GM18867 (cell line): ENCODE results near the gene RNU6-8.
A peak's percentile ranks its signal among the peaks of the same experiment; 100 is the strongest.

ENCODE experiments used
- ATAC-seq: cut with Tn5 transposase; IDR thresholded peaks from one replicate; pipeline ENCODE4 v1.9.1; 2021; ENCODE audit warnings: mild to moderate bottlenecking, moderate library complexity; ENCODE audit not compliant: unreplicated experiment

The RNU6-8 gene

DNA sequence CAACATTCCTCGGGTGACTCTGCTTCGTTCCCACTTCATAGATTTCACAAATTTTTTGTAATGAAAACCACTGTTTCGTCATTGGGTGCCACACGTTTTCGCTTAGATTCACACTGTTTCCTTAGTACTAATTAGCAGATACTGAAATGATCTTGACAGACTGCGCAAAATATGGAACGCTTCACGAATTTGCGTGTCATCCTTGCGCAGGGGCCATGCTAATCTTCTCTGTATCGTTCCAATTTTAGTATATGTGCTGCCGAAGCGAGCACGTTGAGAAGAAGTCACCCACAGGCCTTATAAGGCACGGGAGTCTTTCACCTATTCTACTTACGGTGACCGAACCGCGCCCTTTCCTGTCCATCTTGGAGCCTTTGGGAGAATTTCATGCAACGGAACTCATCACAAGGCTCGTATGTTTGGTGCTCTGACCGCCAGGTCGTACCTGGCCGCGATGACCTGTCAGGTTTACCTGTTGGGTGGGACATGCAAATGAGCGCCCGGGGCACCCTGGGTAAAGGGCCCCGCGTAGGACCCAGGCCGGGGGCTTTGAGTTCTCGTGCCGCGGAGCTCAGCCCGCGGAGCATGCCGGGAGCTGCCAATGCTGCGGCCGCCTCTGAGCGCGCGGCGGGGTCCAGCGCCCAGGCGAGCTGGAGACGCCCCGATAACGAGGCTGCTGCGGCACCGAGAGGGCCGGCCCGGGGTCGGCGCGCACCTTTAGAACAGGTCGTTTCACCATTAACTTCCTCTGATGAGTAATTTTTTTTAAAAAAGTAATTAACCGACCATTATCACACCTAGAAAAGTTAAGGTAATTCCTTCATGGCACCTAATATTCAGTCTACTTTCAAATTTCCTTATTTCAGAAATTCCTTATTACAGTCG lies at the start of gene RNU6-8:
TSS of gene RNU6-8 (minus strand) at position 272 of the 885 bp plus-strand sequence.
- ATAC-seq = peak; percentile 68

DNA sequence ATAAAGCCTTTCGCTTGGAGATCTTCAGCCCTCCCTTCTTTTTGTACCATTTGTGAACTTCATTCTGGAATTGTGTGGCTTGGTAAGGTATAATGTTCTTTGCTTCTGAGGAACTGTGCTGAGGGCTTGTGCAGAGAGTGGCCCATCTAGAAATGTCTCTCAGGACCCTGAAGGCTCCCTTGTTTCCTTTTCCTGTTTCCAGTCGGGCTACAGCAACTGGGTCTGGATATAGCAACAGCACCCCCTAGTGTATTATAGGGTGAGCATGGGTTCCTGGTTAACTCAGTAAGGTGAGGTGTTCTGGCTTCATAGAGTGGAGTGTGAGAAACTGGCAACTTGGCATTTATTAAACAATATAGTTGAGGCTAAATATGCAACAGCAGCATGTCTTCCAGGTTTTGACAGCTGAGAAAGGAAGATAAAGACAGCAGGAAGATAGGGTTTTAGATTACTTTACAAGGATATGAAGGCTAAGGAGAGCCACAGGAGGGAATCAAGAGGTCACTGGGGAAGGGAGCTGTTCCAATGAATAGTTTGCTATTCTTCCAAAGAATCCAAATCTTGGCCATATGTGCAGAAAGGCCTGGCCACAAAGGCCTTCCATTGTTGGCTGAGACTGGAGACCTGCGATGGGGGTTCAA lies 49.1 kb upstream of the RNU6-8 start:
- ATAC-seq = peak; percentile 80

DNA sequence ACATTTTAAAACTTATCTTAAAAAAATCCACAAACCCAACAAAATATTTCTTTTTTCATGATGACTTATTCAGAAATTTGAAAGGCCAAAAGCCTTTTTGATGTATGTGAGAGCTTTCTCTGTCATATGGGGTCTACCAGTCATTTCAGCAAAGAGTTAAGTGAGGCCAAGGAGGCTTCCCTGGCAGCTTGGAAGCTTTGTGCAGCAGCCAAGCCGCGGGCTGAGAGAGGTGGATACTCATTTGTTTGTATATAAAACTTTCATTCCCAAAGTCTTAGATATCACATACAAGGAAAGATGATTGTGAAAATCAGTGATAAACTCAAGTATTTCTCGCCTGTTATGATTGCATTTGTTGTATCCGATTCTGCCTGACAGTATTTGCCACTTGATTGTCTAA lies 48.5 kb upstream of the RNU6-8 start:
- ATAC-seq = no peak

DNA sequence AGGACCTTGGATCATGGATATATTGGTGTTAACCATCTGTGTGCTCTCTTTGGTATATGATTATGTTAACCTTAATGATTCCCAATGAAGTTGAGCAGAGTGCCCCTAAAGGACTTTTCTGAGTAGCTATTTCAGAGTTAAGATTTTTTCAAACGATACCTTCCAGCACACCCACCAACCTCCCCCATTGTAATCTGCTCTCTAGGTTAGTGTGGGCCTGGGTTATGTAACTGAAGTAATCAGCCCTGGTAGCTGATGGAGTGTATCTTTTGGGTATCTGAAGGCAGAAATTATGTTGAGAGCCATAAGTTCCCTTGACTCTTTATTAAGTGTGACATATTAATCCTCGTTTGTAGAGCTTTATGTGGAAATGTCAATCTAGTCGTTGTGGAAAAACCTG lies 47.6 kb upstream of the RNU6-8 start:
- ATAC-seq = no peak

DNA sequence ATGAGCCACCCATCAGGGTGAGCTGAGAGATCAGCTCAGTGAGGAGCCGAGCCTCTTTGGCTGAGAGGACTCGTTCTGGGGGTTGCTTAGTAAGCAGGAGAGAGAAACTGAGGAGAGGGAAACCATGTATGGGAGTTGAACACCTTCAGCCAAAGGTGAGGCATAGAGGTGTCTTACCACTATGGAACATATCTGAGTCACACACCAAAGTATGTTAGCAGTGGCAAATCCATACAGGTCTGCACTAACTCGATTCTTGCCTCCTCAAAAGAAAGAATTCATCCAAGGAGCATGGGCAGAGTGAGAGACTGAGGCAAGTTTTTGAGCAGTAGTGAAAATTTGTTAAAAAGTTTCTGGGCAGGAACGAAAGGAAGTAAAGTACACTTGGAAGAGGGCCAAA lies 46.7 kb upstream of the RNU6-8 start:
- ATAC-seq = no peak

DNA sequence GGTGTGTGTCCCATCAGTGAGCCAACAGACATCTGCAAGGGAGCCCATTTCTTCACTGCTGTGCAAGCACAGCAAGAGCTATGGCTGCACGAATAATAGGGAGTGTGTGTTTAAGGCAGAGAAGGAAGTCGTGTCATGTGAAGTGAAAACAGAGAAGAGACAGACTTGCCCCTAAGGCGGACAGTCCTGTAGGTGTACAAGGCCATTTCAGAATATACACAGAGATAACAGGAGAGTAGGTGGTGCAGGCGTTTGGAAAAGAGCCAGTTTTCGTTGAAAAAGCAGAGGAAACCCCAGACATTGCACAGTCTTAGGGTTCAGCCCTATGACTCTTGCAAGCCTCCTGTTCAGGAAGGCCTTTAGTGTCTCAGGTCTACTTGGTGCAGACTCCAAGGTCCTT lies 46.3 kb upstream of the RNU6-8 start:
- ATAC-seq = no peak

DNA sequence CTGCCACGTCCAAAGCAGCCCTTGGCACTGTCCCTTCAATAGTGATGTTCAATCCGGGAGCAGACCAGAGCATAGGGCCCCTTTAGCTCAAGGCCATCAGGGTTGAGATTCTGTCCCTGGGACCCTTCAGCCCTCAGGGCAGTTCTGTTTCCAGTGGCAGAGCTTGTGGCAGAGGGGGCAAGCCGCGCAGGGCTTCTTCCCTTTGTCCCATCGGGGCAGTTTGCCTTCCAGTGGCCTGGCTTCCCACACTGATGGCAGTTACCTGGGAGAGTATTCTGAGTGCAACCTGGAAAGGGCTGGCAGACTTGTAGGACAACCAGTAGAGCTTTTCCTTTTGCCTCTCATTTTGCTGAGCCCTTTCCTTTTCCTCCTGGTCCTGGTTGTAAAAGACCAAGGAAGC lies 43.7 kb upstream of the RNU6-8 start:
- no peak for ATAC-seq

DNA sequence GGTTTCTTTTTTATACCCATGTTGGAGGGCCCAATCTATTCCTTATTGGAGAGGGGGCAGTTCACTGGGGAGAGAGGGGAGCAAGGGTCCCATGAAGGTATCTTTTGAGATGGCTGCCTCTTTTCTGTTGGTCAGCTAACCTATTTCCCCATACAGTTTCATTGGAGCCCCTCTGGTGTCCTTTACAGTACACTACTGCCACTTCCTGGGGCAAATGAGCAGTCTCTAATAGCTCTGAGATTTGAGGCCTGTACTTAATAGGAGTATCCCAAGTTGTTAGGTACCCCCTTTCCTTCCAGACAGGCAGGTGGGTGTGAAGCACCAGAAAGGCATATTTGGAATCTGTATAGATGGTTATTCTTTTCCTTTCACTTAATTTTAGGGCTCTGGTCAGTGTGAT lies 41.3 kb upstream of the RNU6-8 start:
- ATAC-seq = no peak

DNA sequence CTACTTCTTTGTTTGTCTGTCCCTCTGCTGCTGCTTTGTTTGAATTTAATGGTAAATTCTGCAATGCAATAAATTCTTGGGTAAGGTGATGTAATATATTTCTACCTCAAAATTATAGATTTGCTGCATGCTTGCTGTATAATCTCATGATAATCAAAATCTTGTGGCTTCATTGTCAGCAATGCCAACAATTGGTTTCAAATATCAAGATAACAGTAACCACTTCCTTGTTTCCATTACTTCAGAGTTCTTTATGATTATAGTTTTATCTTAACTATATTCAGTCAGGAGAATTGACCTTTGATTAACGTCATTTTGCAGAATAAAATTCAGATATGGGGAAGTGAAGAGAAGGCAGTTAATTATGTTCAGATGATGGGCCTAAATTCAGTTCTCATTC lies 30.2 kb upstream of the RNU6-8 start:
- no peak for ATAC-seq

DNA sequence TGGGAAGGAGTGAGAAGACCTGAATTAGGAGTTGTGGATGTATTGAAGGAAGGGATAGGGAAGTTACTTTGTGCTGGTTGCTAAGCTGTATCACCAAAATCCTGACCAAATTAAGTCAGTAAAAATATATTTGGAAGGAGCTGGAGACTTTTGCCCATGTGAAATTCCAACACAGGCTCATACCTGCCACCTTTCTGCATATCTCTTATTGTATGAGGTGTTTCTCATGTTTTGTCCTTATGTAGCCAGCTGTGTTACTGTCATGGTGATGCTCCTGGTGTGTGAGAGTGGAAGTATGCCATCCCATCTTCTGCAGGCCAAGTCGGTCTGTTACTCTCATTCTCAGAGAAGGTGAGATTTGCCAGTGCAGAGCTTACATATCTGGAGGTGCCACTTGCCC lies 29.4 kb upstream of the RNU6-8 start:
- ATAC-seq = no peak

DNA sequence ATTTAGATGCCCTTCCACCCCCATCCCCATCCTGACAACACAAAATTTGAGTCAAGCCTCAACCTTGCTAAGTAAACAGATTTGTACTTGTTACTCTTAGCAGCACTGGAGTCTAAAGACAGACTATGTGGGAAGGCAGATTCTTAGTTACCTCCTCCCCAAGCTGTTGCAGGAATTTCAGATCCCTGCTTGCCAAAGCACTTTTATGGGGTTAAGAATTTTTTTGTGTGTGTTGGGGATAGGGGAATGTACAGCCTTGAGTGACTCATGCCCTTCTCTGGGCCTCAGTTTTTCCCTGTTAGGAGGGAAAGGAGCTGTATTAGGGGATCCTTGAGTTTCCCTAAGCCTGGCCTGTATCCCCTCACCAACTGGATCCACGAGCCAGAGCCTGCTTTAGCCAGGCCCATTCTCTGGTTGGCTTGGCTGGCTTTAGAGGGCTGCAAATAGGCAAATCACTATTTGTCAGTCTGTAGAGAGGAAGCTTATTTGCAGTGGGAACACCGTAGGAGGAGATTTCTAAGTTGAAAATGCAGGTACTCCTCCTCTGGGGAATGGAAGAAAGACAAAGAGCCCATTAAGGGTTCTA lies 27.7 kb upstream of the RNU6-8 start:
- no peak for ATAC-seq

DNA sequence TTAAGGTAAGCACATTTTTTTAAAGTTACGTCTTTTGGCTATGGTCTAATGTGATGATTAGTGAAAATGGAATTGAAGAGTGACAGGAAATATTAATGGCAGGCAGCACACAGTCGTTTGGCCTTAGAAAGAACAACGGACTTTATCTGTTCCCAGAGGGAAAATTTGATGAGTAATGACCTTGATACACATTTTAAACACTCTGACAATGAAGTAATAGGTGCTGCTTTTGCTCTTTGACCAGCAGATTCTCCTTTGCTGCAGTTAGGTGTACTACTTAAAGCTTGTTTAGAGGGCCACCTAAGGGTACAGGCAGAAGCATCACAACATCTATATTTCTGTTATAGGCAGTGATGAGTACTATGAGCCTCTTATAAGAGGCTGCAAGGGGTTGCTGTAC lies 27.1 kb upstream of the RNU6-8 start:
- ATAC-seq = no peak

DNA sequence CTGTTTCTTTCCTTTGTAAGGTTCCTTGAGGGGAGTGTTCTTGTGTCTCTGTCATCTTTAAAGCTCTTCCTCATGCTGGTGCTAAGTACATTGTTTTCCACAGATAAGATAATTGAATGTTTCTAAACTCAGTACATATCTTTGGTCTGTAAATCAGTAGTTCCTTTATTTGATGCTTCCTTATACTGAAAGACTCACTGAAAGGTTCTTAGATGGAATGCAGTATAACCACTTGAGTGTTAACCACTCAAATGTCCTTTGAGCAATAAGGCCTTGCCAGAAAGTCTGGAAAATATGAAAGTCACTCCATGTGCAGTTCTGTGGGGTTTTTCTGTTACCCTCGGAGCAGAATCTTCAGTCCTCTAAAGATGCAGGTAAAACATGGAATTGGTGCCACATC lies 23.0 kb upstream of the RNU6-8 start:
- ATAC-seq = no peak

DNA sequence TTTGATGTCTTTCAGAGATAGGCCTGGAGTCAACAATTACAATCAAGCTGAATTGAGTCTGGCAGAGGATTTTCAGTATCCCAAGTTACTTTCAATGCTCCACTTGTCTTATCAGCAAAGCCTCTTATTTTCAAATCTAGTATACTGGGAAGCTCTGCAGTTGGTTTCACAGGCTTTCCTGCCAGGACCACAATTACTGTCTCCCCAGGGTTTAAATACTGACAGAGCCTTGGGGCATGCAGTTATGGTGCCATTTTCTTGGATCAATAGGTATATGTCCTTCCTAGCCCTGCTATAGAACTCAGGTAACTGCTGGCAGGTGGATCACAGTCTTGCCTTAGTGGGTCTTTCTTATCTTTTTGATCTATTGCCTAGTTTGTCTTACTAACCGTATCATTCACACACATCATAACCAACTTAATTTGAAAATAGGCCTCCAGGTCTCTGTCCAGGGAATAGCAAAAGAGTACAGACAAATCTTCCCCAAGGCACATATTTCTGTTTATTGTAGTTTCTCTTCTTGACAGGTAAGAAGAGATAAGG lies 22.4 kb upstream of the RNU6-8 start:
- ATAC-seq = no peak

DNA sequence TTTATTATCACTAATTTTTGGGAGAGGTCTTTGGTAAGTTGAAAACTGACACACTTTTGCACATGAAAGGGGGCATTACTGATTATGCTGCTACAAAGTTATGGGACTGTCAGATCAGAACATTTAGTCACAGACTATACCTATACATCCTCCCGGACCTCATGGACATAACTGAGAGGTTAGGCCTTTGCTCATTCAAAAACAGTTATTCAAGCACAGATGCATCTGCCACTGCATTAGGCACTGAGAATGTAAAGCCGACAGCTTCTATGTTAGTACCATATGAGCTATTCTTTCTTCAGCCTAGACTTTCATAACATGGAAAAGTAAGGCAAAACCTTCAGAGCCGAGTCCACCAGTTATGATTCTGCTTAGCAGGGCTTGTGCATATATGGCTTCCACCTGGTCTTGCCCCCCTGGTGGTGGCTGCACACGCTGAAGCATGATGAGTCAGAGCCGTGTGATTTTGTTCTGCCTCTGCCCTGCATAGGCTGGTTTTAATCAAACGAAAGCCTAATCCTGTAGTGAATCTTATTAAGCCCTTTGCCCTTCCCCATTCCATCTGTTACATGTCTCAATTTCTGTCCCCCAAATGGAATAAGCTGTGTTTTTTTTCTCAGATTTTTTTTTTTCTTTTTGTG lies 21.8 kb upstream of the RNU6-8 start:
- ATAC-seq = peak; percentile 77

DNA sequence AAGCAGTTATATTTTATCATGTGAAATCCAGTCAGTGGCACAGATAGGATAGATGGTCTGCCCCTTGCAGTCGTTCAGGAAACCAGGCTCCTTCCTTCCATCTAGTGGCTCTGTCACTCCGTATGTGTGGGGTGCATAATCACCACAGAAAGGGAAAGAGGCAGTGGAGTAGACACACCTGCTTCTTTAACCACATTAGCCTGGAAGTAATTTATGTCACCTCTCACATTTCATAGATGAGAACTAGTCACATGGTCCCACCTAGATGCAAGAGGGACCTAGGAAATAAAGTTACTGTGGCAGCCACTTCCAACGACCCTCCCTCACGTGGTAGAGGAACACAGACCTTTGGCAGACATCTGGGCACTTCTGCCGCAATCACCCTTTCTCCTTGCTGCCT lies 14.2 kb upstream of the RNU6-8 start:
- ATAC-seq = peak; percentile 78

DNA sequence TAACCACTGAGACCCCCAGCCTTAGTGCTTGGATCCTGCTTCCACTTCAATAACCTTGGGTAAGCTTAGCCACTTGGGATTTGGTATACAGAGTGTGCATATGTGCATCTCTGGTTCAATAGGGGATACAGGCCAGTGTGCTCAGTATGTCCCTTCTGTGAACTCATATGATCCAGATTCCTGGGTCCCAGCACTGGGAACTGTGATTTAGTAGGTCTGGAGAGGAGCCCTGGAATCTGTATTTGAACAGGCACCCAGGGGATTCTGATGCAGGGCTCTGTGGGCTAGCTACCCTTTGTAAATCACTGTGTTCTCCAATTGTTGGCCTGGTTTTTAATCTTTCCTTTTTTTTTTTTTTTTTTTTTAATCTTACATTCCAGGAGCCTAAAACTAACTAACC lies 9.8 kb upstream of the RNU6-8 start:
- ATAC-seq = no peak

DNA sequence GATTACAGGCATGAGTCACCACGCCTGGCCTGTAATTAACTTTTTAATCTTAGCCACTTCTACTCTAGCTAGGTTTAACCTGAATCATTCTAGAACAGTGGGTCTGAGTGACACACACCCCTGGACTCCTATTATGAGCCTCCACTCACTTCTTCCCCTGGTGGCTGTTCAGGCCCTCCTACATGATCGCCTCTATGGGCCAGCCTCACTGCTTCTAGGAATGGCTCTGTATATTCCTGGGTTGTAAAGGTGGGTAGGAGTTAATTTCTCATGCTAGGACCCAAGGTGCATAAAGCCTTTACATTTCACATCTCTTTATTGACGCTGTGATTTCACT lies 8.0 kb upstream of the RNU6-8 start:
- ATAC-seq = no peak

DNA sequence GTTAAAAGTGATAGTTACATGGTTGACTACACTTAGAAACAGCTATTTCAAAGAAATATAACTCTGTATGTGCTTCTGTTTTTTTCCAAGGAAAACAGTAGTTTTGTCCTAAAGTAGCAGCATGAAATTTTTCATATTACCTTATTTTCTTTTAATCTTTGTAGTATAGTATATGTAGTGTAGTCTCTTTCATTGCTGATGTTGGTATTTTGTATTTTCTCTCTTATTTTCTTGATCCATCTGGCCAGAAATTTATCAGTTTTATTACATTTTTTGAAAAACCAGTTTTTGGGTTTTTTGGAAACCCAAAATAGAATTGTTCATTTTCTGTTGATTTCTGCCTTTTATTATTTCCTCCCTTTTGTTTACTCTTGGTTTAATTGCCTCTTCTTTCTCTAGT lies 6.4 kb upstream of the RNU6-8 start:
- ATAC-seq = no peak

DNA sequence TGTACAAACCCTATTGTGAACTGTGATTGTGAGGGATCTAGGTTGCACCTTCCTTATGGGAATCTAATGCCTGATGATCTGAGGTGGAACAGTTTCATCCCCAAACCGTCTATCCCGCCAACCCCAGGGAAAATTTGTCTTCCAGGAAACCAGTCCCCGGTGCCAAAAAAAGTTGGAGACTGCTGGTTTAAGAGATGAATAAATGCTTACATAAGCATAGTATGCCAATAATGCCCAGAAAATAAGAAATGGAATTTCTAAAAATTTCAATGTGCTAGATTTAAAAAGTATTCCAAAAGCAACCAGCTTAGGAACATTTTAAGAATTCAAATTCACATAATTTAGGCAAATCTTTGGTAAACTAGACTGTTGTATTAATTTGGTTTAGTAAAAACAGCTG lies 5.4 kb upstream of the RNU6-8 start:
- no peak for ATAC-seq

DNA sequence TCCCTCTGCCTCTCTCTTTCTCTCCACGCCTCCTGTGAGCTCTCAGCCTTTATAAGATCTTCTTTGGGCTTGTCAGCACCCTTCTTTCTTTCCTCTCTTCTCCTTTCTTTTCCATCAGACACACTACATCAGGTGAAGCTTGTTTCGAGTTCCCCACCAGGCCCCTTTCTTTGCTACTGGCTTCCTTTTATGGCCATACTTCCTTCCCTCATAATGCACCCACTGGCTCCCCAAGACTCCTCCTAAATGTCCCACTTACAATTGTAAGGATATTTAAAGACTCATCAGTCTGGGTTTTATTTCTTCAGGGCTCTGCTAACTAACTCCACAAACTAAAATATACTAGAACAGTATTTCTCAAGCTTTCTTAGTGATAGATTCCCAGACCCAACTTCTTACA lies 3.5 kb upstream of the RNU6-8 start:
- ATAC-seq = no peak

DNA sequence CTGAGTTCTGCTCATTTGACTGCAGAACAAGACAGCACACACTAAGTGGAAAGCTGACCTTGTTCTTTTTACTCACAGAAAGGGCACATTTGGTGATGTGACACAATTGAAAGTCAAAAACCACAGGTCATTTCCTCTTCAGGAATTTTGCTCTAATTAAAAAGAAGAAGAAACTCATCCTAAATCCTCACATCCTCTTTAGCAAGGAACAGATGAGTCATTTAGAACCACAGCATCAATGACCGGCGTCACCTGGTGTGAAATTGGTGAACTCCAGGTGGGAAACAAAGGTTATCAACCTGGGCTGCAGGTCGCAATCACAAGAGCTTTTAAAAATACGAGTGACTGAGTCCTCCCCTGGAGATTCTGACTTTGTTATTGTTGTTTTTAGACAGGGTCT lies 2.9 kb upstream of the RNU6-8 start:
- peak; percentile 26 for ATAC-seq
